ENCODE measurements around the gene IFNGR2.

DNA sequence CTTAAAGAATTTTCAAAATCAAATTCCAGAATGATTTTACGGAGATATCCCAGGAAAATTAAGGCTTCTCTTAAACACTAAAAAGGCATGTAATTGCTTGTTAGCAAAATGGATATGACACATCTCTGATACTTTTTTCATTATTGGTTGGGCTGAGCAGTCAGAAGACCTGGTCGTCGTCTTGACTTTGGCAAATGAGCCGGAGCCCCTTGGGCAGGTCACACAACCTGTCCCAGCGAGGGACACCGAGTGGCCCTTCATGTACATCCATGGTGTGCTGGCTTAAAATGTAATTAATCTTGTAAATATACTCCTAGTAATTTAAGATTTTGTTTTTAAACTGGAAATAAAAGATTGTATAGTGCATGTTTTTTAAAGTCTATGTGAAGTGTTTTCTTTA, 33.9 kb downstream of the IFNGR2 start:
- no peak for TF ChIP-seq MAX (IDR thresholded peaks at IDR 0.05; ENCODE audit: insufficient read depth, insufficient read length)
- TF ChIP-seq, protein P1, sequence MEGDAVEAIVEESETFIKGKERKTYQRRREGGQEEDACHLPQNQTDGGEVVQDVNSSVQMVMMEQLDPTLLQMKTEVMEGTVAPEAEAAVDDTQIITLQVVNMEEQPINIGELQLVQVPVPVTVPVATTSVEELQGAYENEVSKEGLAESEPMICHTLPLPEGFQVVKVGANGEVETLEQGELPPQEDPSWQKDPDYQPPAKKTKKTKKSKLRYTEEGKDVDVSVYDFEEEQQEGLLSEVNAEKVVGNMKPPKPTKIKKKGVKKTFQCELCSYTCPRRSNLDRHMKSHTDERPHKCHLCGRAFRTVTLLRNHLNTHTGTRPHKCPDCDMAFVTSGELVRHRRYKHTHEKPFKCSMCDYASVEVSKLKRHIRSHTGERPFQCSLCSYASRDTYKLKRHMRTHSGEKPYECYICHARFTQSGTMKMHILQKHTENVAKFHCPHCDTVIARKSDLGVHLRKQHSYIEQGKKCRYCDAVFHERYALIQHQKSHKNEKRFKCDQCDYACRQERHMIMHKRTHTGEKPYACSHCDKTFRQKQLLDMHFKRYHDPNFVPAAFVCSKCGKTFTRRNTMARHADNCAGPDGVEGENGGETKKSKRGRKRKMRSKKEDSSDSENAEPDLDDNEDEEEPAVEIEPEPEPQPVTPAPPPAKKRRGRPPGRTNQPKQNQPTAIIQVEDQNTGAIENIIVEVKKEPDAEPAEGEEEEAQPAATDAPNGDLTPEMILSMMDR (IDR thresholded peaks at IDR 0.05; ENCODE audit: extremely low read depth in 1 of 2, insufficient read depth in 1 of 2, low read depth in 1 of 2, low read length in 2 of 2): no peak

Data from endothelial cell of umbilical vein (primary cell).